ENCODE measurements around the gene PTPN1.
"Not testable (repeated sequence)": the region's sequence is repeated elsewhere in the genome, so short reads cannot be mapped to it uniquely, and the experiment has no call there.

The PTPN1 gene

DNA sequence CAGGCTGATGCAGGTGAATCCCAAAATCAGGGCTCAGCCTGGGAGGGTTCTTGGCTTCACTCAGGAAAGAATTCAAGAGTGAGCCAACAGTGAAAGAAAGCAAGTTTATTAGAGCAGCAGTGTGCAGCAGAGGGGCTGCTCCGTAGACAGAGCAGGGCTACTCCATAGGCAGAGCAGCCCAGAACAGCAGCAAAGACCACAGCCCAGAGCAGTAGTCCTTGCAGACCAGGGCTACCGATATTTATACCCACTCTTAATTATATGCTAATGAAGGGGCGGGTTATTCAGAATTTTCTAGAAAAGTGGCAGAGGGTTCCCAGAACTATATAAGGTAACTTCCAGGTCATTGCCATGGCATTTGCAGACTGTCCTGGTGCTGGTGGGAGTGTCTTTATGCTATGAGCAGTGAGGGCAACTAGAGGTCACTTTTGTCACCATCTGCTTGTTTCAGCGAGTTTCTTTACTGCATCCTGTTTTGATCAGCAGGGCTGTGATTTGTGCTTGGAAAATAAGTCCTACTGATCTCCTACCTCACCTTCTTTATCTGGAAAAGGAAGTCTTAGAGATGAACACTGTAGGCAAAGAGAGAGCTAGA, 39.8 kb upstream of the PTPN1 start:
- Histone ChIP-seq H3K9me3 (ENCODE audit: control insufficient read depth in 1 of 2, low read length in 2 of 2) (no peaks in the 10 kb centered on the region), H3K27ac (ENCODE audit: low read length) (no peak overlapping the region), H3K4me1 (ENCODE audit: control insufficient read depth in 1 of 2, insufficient read depth in 2 of 2, low read length in 2 of 2) (peaks cover 0 to under 1% of the 10 kb centered on the region in 2 donors), H3K4me3 (ENCODE audit: low read depth in 1 of 2, low read length in 2 of 2) (no peak overlapping the region), H3K36me3 (ENCODE audit: control insufficient read depth in 1 of 2, insufficient read depth in 2 of 2, low read length in 2 of 2) (no peaks in the 10 kb centered on the region), H3K27me3 (ENCODE audit: low read depth, low read length) (no peaks in the 10 kb centered on the region)

DNA sequence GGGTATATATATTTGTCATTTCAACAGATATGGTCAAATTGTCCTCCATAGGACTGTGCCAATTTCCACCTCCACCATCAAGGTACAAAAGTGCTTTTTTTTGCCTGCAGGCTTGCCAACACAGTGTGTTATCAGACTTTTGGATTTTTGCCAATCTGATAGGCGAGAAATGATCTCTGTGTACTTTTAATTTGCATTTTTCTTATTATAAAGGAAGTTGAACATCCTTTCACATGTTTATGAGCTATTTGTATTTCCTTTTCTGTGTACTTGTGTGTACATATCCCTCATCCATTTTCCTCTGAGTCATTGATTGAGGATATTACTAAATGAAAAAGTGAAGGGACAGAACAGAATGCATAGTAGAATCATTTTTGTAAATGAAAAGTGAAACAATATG, 39.0 kb upstream of the PTPN1 start:
- Histone ChIP-seq H3K4me3 (ENCODE audit: low read depth in 1 of 2, low read length in 2 of 2) (no peak overlapping the region), H3K9me3 (ENCODE audit: control insufficient read depth in 1 of 2, low read length in 2 of 2) (no peaks in the 10 kb centered on the region), H3K27ac (ENCODE audit: low read length) (no peak overlapping the region), H3K36me3 (ENCODE audit: control insufficient read depth in 1 of 2, insufficient read depth in 2 of 2, low read length in 2 of 2) (no peaks in the 10 kb centered on the region), H3K4me1 (ENCODE audit: control insufficient read depth in 1 of 2, insufficient read depth in 2 of 2, low read length in 2 of 2) (peaks cover 0 to 5% of the 10 kb centered on the region in 2 donors), H3K27me3 (ENCODE audit: low read depth, low read length) (no peaks in the 10 kb centered on the region)

DNA sequence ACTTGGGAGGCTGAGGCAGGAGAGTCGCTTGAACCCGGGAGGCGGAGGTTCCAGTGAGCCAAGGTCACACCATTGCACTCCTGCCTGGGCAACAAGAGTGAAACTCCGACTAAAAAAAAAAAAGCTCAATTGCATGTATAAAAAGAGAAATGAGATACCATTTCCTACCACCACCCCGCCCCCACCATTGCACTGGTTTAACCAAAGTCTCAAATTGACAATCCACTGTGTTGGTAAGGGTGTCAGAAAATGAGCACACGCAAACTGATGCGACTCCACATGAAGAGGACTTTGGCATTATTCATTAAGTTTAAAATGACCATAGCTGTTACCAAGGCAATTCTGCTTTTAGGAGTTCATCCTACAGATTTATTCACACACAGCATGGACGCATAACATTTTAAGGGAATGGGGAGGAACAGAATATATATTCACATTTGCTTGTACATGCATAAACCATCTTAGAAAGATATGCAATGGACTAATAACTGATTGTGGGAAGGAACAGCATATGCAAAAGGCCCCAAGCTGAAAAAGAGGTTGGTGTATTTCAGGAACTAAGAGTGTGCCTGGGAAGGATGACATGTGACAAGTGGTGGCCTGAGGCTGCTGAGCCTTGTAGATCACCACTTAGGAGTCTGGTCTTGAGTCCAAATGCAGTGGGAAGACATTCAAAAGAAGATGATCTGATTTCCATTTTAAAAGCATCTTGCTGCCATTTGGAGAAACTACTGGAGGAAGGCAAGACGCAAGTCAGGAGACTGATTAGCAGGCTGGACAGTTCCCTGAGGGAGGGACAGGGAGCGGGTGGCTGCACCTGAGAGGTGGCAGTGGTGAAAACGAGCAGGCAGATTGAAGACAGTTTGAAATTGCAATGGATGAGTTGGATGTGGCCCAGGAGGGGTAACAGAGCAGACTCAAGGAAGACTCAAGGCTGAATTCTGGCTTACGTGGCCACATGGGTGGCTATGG, 37.2 kb upstream of the PTPN1 start:
- no peaks in the 10 kb centered on the region for H3K27me3 ChIP-seq (ENCODE audit: low read depth, low read length)
- H3K4me1 ChIP-seq (ENCODE audit: control insufficient read depth in 1 of 2, insufficient read depth in 2 of 2, low read length in 2 of 2): peaks cover under 1 to 5% of the 10 kb centered on the region in 2 donors
- H3K36me3 ChIP-seq (ENCODE audit: control insufficient read depth in 1 of 2, insufficient read depth in 2 of 2, low read length in 2 of 2): no peaks in the 10 kb centered on the region
- H3K4me3 ChIP-seq (ENCODE audit: low read depth in 1 of 2, low read length in 2 of 2): no peak overlapping the region
- peak overlapping the region; percentile 31 for H3K27ac ChIP-seq (ENCODE audit: low read length)
- H3K9me3 ChIP-seq (ENCODE audit: control insufficient read depth in 1 of 2, low read length in 2 of 2): no peaks in the 10 kb centered on the region

DNA sequence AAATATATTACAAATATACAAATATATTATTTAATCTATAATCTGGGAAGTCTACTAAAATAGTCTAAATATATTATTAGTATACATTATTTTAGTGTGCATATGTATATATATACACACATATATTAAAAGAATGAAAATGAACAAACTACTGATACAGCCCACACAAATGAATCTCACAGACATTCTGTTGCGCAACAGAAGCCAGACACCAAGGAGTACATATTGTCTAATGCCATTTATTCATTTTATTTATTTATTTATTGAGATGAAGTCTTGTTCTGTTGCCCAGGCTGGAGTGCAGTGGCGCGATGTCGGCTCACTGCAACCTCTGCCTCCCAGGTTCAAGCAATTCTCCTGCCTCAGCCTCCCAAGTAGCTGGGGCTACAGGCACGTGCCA, 35.8 kb upstream of the PTPN1 start:
- not testable (repeated sequence) for H3K4me1 ChIP-seq (ENCODE audit: control insufficient read depth in 1 of 2, insufficient read depth in 2 of 2, low read length in 2 of 2); H3K27me3 ChIP-seq (ENCODE audit: low read depth, low read length); H3K9me3 ChIP-seq (ENCODE audit: control insufficient read depth in 1 of 2, low read length in 2 of 2); H3K36me3 ChIP-seq (ENCODE audit: control insufficient read depth in 1 of 2, insufficient read depth in 2 of 2, low read length in 2 of 2); H3K27ac ChIP-seq (ENCODE audit: low read length); H3K4me3 ChIP-seq (ENCODE audit: low read depth in 1 of 2, low read length in 2 of 2)

DNA sequence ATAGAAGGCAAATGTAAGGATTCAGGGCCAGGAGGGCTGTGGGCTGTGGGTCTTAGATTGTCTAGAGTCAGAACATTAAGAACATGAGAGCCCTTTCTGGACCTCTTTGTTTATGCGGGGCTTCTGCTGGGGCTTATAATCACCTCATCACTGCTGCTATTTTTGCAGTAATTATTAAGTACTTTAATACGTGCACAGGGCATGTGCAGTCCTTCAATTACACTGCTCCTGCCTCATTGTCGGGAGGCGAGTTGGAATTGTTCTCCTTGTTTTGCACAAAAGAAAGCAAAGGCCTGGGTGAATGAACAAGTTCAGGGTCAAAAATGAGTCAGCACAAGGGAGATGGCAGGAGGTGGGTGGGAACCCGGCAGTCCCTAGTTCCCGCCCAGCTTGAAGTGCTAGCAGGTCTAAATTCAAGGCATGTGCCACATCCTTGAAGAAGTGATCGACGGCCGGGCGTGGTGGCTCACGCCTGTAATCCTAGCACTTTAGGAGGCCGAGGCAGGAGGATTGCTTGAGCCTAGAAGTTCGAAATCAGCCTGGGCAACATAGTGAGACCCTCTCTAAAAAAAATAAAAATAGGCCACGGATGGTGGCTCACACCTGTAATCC, 34.4 kb upstream of the PTPN1 start:
- Histone ChIP-seq H3K36me3 (ENCODE audit: control insufficient read depth in 1 of 2, insufficient read depth in 2 of 2, low read length in 2 of 2) (no peaks in the 10 kb centered on the region), H3K27me3 (ENCODE audit: low read depth, low read length) (no peaks in the 10 kb centered on the region), H3K9me3 (ENCODE audit: control insufficient read depth in 1 of 2, low read length in 2 of 2) (no peaks in the 10 kb centered on the region), H3K4me1 (ENCODE audit: control insufficient read depth in 1 of 2, insufficient read depth in 2 of 2, low read length in 2 of 2) (peaks cover 4 to 5% of the 10 kb centered on the region in 2 donors), H3K4me3 (ENCODE audit: low read depth in 1 of 2, low read length in 2 of 2) (no peak overlapping the region), H3K27ac (ENCODE audit: low read length) (no peak overlapping the region)

DNA sequence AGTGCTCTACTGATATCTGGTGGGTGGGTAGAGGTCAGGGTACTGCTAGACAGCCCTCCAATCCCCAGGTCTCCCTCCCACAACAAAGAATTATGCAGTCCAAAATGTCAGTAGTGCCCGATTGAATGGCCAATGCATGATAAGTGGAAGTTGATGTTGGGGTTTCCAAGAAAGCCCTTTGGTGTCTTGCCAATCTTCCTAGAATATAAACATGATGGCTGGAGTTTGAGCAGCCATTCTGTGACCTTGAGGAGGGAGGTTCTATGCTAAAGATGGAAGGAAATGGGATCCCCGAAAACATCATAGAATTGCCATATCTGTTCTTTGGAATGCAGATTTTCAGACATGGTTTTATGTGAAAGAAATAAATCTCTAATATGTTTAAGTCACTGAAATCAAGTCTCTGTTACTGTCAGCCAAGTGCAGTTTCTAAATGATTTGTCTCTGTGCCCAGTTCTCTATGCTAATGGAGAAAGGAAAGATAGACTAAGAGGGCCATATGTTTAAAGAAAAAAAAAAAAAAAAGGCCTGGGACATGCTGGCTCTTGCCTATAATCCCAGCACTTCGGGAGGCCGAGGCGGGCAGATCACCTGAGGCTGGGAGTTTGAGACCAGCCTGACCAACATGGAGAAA, 32.8 kb upstream of the PTPN1 start:
- H3K36me3 ChIP-seq (ENCODE audit: control insufficient read depth in 1 of 2, insufficient read depth in 2 of 2, low read length in 2 of 2): no peaks in the 10 kb centered on the region
- no peak overlapping the region for H3K27ac ChIP-seq (ENCODE audit: low read length)
- H3K4me1 ChIP-seq (ENCODE audit: control insufficient read depth in 1 of 2, insufficient read depth in 2 of 2, low read length in 2 of 2): peaks cover 4 to 5% of the 10 kb centered on the region in 2 donors
- no peaks in the 10 kb centered on the region for H3K27me3 ChIP-seq (ENCODE audit: low read depth, low read length)
- H3K4me3 ChIP-seq (ENCODE audit: low read depth in 1 of 2, low read length in 2 of 2): no peak overlapping the region
- no peaks in the 10 kb centered on the region for H3K9me3 ChIP-seq (ENCODE audit: control insufficient read depth in 1 of 2, low read length in 2 of 2)

DNA sequence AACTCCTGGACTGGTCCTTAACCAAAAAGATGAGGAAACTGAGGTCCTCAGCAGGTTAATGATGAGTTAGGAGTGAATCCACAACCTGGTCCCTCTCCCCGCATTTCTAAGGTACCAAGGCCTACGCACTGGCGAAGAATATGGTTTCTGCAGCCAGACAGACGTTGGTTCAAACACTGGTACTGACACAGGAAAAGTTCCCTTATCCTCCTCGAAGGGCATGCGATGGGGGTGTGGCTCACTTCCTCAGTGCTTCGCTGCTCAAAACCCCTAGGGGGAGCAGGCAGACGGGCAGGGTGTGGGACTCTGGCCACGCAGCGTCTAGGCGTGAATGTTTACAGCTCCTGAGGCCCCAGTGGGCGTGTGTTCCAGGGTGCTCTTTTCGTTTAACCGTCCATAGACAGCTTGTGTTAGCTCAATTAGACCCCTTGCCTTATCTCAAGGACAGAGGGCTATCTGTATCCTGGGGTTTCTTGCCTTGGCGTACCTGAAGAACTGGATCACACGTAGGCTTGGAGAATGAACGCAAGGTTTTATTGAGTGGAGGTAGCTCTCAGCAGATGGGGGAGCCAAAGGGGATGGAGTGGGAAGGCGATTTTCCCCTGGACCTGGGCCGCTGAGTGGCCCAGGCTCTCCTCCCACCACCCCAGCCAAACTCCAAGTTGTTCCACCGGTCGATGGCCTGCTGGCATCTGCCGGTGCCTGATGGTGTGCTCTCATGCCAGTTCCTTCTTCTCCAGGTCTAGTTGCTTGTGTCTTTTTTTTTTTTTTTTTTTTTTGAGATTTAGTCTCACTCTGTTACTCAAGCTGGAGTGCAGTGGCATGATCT, 31.8 kb upstream of the PTPN1 start:
- no peaks in the 10 kb centered on the region for H3K9me3 ChIP-seq (ENCODE audit: control insufficient read depth in 1 of 2, low read length in 2 of 2)
- H3K27ac ChIP-seq (ENCODE audit: low read length): no peak overlapping the region
- H3K4me3 ChIP-seq (ENCODE audit: low read depth in 1 of 2, low read length in 2 of 2): no peak overlapping the region
- no peaks in the 10 kb centered on the region for H3K27me3 ChIP-seq (ENCODE audit: low read depth, low read length)
- no peaks in the 10 kb centered on the region for H3K36me3 ChIP-seq (ENCODE audit: control insufficient read depth in 1 of 2, insufficient read depth in 2 of 2, low read length in 2 of 2)
- H3K4me1 ChIP-seq (ENCODE audit: control insufficient read depth in 1 of 2, insufficient read depth in 2 of 2, low read length in 2 of 2): peaks cover 4 to 5% of the 10 kb centered on the region in 2 donors

DNA sequence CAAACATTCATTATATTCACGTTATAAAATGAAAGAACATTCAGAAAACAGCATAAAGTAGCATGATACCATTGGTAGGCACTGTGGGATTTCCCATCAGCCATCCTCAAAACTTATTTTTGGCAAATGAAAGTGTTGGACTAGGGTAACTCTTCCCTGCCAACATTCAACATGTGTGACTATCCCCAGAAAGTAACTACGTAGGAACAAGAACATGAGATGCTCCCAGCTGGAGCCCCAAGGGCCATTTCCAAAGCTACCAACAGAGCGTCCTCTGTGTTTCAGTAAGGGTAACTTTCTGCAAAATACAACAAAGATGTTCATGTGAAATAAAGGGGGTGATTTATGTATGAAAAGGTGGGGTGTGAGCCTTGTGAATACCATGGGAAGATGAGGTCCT, 28.4 kb upstream of the PTPN1 start:
- no peak overlapping the region for H3K4me3 ChIP-seq (ENCODE audit: low read depth in 1 of 2, low read length in 2 of 2)
- H3K36me3 ChIP-seq (ENCODE audit: control insufficient read depth in 1 of 2, insufficient read depth in 2 of 2, low read length in 2 of 2): no peaks in the 10 kb centered on the region
- H3K4me1 ChIP-seq (ENCODE audit: control insufficient read depth in 1 of 2, insufficient read depth in 2 of 2, low read length in 2 of 2): peaks cover 5 to 13% of the 10 kb centered on the region in 2 donors
- H3K27ac ChIP-seq (ENCODE audit: low read length): no peak overlapping the region
- no peaks in the 10 kb centered on the region for H3K9me3 ChIP-seq (ENCODE audit: control insufficient read depth in 1 of 2, low read length in 2 of 2)
- no peaks in the 10 kb centered on the region for H3K27me3 ChIP-seq (ENCODE audit: low read depth, low read length)

DNA sequence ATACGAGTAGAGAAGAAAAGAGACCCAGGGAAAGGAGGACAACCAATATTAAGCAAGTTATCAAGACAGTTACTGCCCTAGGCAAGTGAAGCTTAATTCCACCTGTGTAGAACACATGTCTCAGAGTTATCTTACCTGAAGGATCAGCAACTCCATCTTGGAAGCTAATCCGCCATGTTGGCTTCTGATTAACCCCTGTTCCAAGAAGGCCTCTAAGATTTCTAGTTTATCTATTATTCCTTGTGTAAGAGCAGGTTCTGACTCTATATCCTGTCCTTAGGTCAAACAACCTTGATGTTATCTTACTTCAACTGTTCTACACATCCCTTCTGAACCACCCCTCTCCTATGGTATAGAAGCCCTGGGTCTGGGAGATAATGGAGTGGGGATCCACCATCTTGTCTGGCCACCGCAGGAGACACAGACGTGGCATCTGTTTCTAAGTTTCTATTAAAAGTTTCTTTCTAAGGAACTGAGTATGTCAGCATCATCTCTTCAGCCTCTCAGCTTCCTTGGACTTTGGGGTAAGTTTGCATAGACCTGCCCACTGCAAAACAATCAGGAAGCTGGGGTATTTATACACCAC, 27.7 kb upstream of the PTPN1 start:
- Histone ChIP-seq H3K4me3 (ENCODE audit: low read depth in 1 of 2, low read length in 2 of 2) (no peak overlapping the region), H3K9me3 (ENCODE audit: control insufficient read depth in 1 of 2, low read length in 2 of 2) (no peaks in the 10 kb centered on the region), H3K36me3 (ENCODE audit: control insufficient read depth in 1 of 2, insufficient read depth in 2 of 2, low read length in 2 of 2) (no peaks in the 10 kb centered on the region), H3K27me3 (ENCODE audit: low read depth, low read length) (no peaks in the 10 kb centered on the region), H3K27ac (ENCODE audit: low read length) (no peak overlapping the region), H3K4me1 (ENCODE audit: control insufficient read depth in 1 of 2, insufficient read depth in 2 of 2, low read length in 2 of 2) (peaks cover 5 to 13% of the 10 kb centered on the region in 2 donors)

DNA sequence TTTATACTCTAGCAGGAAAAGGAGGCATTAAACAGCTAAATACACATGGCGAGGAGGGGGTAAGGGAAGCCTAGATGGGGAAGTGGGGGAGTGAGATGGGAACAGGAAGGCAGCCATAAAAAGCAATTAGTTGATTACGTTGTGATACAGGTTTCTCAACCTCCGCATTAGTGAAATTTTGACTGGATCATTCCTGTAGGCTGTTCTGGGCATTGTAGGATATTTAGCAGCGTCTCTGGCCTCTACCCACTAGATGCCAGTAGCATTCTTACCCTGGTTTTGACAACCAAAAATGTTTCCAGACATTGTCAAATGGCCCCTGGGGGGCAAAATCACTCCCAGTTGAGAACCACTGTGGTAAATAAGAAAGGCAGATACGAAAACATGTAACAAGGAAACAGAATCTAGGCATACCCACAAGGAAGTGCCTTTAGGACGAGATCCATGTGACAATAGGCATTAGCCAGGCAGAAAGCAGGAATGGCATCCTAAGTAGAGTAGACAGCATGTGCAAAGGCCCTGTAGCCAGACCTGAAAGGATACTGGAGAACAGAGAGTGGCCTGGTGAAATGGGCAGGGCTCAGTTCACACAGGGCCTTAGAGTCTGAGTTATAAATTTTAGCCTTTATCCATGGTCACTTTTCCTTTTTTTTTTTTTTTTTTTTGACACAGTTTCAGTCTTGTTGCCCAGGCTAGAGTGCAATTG, 25.8 kb upstream of the PTPN1 start:
- Histone ChIP-seq H3K36me3 (ENCODE audit: control insufficient read depth in 1 of 2, insufficient read depth in 2 of 2, low read length in 2 of 2) (no peaks in the 10 kb centered on the region), H3K27me3 (ENCODE audit: low read depth, low read length) (no peaks in the 10 kb centered on the region), H3K27ac (ENCODE audit: low read length) (peak overlapping the region; percentile 89), H3K4me3 (ENCODE audit: low read depth in 1 of 2, low read length in 2 of 2) (peak overlapping the region; percentile 64 to 82), H3K9me3 (ENCODE audit: control insufficient read depth in 1 of 2, low read length in 2 of 2) (no peaks in the 10 kb centered on the region), H3K4me1 (ENCODE audit: control insufficient read depth in 1 of 2, insufficient read depth in 2 of 2, low read length in 2 of 2) (peaks cover 5 to 8% of the 10 kb centered on the region in 2 donors)
